A549 (cell line): ENCODE results near the gene MBNL1. TPM values are rescaled to one million over a fixed set of nuclear protein-coding genes. Genes with fewer than 3 reads are reported as not detected.

Experiments
- ATAC-seq, 2 experiments: fragments of 200-7000 bp in 1 of 2; fragments of >200 bp in 1 of 2; cut with Nextera tagmentation in 1 of 2; cut with Tn5 transposase in 1 of 2; 3 replicates each; pipeline versions ENCODE4 v1.8.0 to v1.9.1; 2018 to 2020; ENCODE audit warnings: mild to moderate bottlenecking in 1 of 2, moderate library complexity in 1 of 2
- CTCF ChIA-PET: fragments of 300-600 bp; sonication (Branson Sonifier 250); formaldehyde crosslinking; extraction: SDS; loops from one replicate; lab custom pipeline; 2021; ENCODE audit warnings: antibody characterized with exemption, inconsistent platforms; lab: Yijun Ruan, JAX
- POLR2A ChIA-PET: fragments of 350-600 bp; formaldehyde crosslinking; extraction: SDS; loops from one replicate; lab custom pipeline; 2021; ENCODE audit warnings: antibody characterized with exemption, inconsistent platforms; lab: Yijun Ruan, JAX
- DNase-seq, 2 experiments: peaks; one replicate each; pipeline versions ENCODE4 v3.0.0 to v3.0.0-alpha.2; 2011 to 2016; ENCODE audit warnings: low read depth in 1 of 2, low spot score in 1 of 2
- FAIRE-seq: peaks from 2 replicates; lab custom pipeline; 2011; peaks lifted over from hg19 to GRCh38; lab: Jason Lieb, UNC
- H3K27ac ChIP-seq, 2 experiments: fragments of >200 bp; sonication (Bioruptor Twin); formaldehyde crosslinking; 3 replicates each; pipeline ENCODE4 v1.5.1; 2016 to 2017
- H3K4me1 ChIP-seq: fragments of >200 bp; sonication (Bioruptor Twin); formaldehyde crosslinking; 3 replicates; pipeline ENCODE4 v1.6.1; 2016
- H3K4me2 ChIP-seq: fragments of >200 bp; sonication (Bioruptor Twin); formaldehyde crosslinking; 3 replicates; pipeline ENCODE4 v1.6.1; 2016
- H3K4me3 ChIP-seq: fragments of >200 bp; sonication (Bioruptor Twin); formaldehyde crosslinking; 3 replicates; pipeline ENCODE4 v1.5.1; 2016
- H3K9me3 ChIP-seq: fragments of >200 bp; sonication (Bioruptor Twin); formaldehyde crosslinking; 3 replicates; pipeline ENCODE4 v1.6.1; 2016
- CBX8 ChIP-seq: fragments of 200-600 bp; sonication (generic); IDR thresholded peaks from 2 replicates; pipeline ENCODE4 v1.6.1; 2016
- CEBPB ChIP-seq, 2 experiments: fragments of >200 bp in 1 of 2; sonication (Bioruptor Twin) in 1 of 2; formaldehyde crosslinking in 1 of 2; IDR thresholded peaks; 2 replicates each; pipeline ENCODE4 v1.6.1; 2012 to 2016
- CHD2 ChIP-seq: fragments of 150-350 bp; IDR thresholded peaks from 2 replicates; pipeline ENCODE4 v1.6.1; 2014; ENCODE audit warnings: low read length; ENCODE audit not compliant: partially characterized antibody
- CHD4 ChIP-seq: fragments of 200-600 bp; sonication (generic); IDR thresholded peaks from 2 replicates; pipeline ENCODE4 v1.6.1; 2016; ENCODE audit warnings: antibody characterized with exemption, mild to moderate bottlenecking, borderline replicate concordance
- CTCF ChIP-seq: fragments of >200 bp; sonication (Bioruptor Twin); formaldehyde crosslinking; IDR thresholded peaks from 3 replicates; pipeline ENCODE4 v1.5.1; 2016
- E2F6 ChIP-seq: IDR thresholded peaks from 2 replicates; pipeline ENCODE4 v1.6.1; 2012; ENCODE audit warnings: low read depth, borderline replicate concordance
- ELK1 ChIP-seq: fragments of 150-350 bp; IDR thresholded peaks from 2 replicates; pipeline ENCODE4 v1.6.1; 2014; ENCODE audit warnings: low read depth, mild to moderate bottlenecking, low read length
- EP300 ChIP-seq, 2 experiments: fragments of >200 bp; sonication (Bioruptor Twin); formaldehyde crosslinking; IDR thresholded peaks; 2 replicates in 1 of 2; 3 replicates in 1 of 2; pipeline ENCODE4 v1.6.1; 2016 to 2017
- ESRRA ChIP-seq: fragments of 150-350 bp; IDR thresholded peaks from 2 replicates; pipeline ENCODE4 v1.6.1; 2014; ENCODE audit warnings: mild to moderate bottlenecking, low read length, borderline replicate concordance
- FOSB ChIP-seq: fragments of 250-450 bp; sonication (Bioruptor Pico); IDR thresholded peaks from 2 replicates; pipeline ENCODE4 v1.5.0; 2020; ENCODE audit warnings: mild to moderate bottlenecking, moderate library complexity
- GATA3 ChIP-seq: IDR thresholded peaks from 2 replicates; pipeline ENCODE4 v1.6.1; 2012; ENCODE audit warnings: borderline replicate concordance
- HEYL ChIP-seq: fragments of 250-450 bp; sonication (Bioruptor Pico); IDR thresholded peaks from 2 replicates; pipeline ENCODE4 v1.8.0; 2021; ENCODE audit warnings: mild to moderate bottlenecking, moderate library complexity
- HOXA7 ChIP-seq: fragments of 250-450 bp; sonication (Bioruptor Pico); IDR thresholded peaks from 2 replicates; pipeline ENCODE4 v1.5.0; 2020; ENCODE audit warnings: mild to moderate bottlenecking, moderate library complexity
- HOXB13 ChIP-seq: fragments of 250-450 bp; sonication (Bioruptor Pico); IDR thresholded peaks from 2 replicates; pipeline ENCODE4 v1.5.0; 2020; ENCODE audit warnings: low read depth, mild to moderate bottlenecking, moderate library complexity
- JUN ChIP-seq, 2 experiments: fragments of >200 bp; sonication (Bioruptor Twin); formaldehyde crosslinking; IDR thresholded peaks; 2 replicates in 1 of 2; 3 replicates in 1 of 2; pipeline ENCODE4 v1.6.1; 2016 to 2017
- KDM5A ChIP-seq: fragments of 200-600 bp; sonication (generic); IDR thresholded peaks from 2 replicates; pipeline ENCODE4 v1.6.1; 2016; ENCODE audit warnings: antibody characterized with exemption, mild to moderate bottlenecking
- MAX ChIP-seq: IDR thresholded peaks from 2 replicates; pipeline ENCODE4 v1.6.1; 2012
- PBX3 ChIP-seq: IDR thresholded peaks from 2 replicates; pipeline ENCODE4 v1.6.1; 2012
- PHF8 ChIP-seq: fragments of 200-600 bp; sonication (generic); IDR thresholded peaks from 2 replicates; pipeline ENCODE4 v1.6.1; 2016; ENCODE audit warnings: low read depth, mild to moderate bottlenecking, antibody characterized with exemption, moderate library complexity, borderline replicate concordance
- RARB ChIP-seq: fragments of 250-450 bp; sonication (Bioruptor Pico); IDR thresholded peaks from 2 replicates; pipeline ENCODE4 v1.8.0; 2021; ENCODE audit warnings: mild to moderate bottlenecking, moderate library complexity
- SMC3 ChIP-seq: fragments of >200 bp; sonication (Bioruptor Twin); formaldehyde crosslinking; IDR thresholded peaks from 3 replicates; pipeline ENCODE4 v1.6.1; 2018; ENCODE audit warnings: inconsistent platforms
- SREBF2 ChIP-seq: fragments of 450-650 bp; IDR thresholded peaks from 2 replicates; pipeline ENCODE4 v1.6.1; 2014; ENCODE audit warnings: mild to moderate bottlenecking, moderate library complexity
- TFCP2L1 ChIP-seq: fragments of 250-450 bp; sonication (Bioruptor Pico); IDR thresholded peaks from 2 replicates; pipeline ENCODE4 v1.5.0; 2021; ENCODE audit warnings: mild to moderate bottlenecking
- ZSCAN20 ChIP-seq: fragments of 250-450 bp; sonication (Bioruptor Pico); IDR thresholded peaks from 2 replicates; pipeline ENCODE4 v1.8.0; 2022; ENCODE audit warnings: mild to moderate bottlenecking, moderate library complexity
- WGBS: methylation state at CpG from one replicate; pipeline ENCODE4 v1.1.6; 2017; ENCODE audit errors: missing lambda C conversion rate; 5-methylcytosine and 5-hydroxymethylcytosine counted together
- polyA plus RNA-seq, 4 experiments: library from polyadenylated mRNA; depleted of rRNA in 3 of 4; stranded (reverse); fragments of >200 nt; fragmentation: RNase III in 1 of 4; extraction: RNeasy Plus Mini Kit Qiagen cat#74134 plus additional on column Dnase treatment in 1 of 4; gene quantifications; 2 replicates in 3 of 4; 3 replicates in 1 of 4; pipeline ENCODE4 v1.2.3, GENCODE V29; 2011 to 2017

Gene MBNL1
- polyA plus RNA-seq, 2 of the 4 experiments (the other 2 are of a cell fraction), result 60.5 to 92.5 TPM

GRCh38 chr3:152279479-152279878, 10.8 kb downstream of the MBNL1 start:
- DNase-seq (no peak), ATAC-seq (peak in 1 of 2 experiments; percentile 27; a peak in 1 of 6 replicates), FAIRE-seq (no peak)
- peaks cover 91% of the 10 kb centered on the region for H3K4me1 ChIP-seq
- H3K4me3 ChIP-seq, result no peak overlapping the region
- CTCF ChIA-PET, result interaction anchor here (1.3 kb wide), 1 partner anchor 164 kb away, joined by 3 read pairs; no protein-coding TSS in a partner anchor
- H3K4me2 ChIP-seq, result 0 out of 3 replicates have a peak overlapping the region, but pooled peaks have one; percentile 2
- POLR2A ChIA-PET, result no interaction called here
- TF ChIP-seq HOXB13 (CRISPR knock-in tag) (no peak), ESRRA (no peak), TFCP2L1 (no peak), GATA3 (no peak), ELK1 (no peak), CEBPB (IDR thresholded peaks at IDR 0.05) (no peak), HEYL (CRISPR knock-in tag) (no peak), PHF8 (no peak)
- H3K9me3 ChIP-seq, result no peaks in the 10 kb centered on the region
- 94% methylated on average over 3 of the region's 3 CpGs for WGBS
- H3K27ac ChIP-seq, result no peak overlapping the region

GRCh38 chr3:152280539-152280938, 11.8 kb downstream of the MBNL1 start:
- Histone ChIP-seq H3K9me3 (no peaks in the 10 kb centered on the region), H3K4me2 (no peak overlapping the region), H3K27ac (no peak overlapping the region), H3K4me1 (peaks cover 83% of the 10 kb centered on the region)
- CTCF ChIA-PET, result interaction anchor here (0.9 kb wide), 1 partner anchor 8 kb away, joined by 4 read pairs; no protein-coding TSS in a partner anchor
- WGBS, result 78% methylated on average over 3 of the region's 3 CpGs
- no peak for FAIRE-seq
- POLR2A ChIA-PET, result interaction anchor here (1.5 kb wide), 1 partner anchor 12 kb away, joined by 5 read pairs; the partner anchor contains the start of gene MBNL1
- no peak for ATAC-seq
- no peak for TF ChIP-seq KDM5A
- no peak for TF ChIP-seq CHD4
- no peak for TF ChIP-seq SREBF2
- no peak for TF ChIP-seq CBX8
- TF ChIP-seq SMC3, result no peak
- no peak for TF ChIP-seq ELK1
- no peak for TF ChIP-seq HOXB13 (CRISPR knock-in tag)
- no peak for TF ChIP-seq HOXA7 (CRISPR knock-in tag)
- TF ChIP-seq MAX, result no peak
- TF ChIP-seq FOSB (CRISPR knock-in tag), result no peak
- no peak for TF ChIP-seq RARB (CRISPR knock-in tag)
- TF ChIP-seq CHD2, result no peak
- no peak for TF ChIP-seq PBX3
- TF ChIP-seq, all 56 proteins: peak for 0
- H3K4me3 ChIP-seq, result no peak overlapping the region
- DNase-seq, result no peak

- FAIRE-seq (no peak), ATAC-seq (no peak), DNase-seq (no peak)
- ChIA-PET CTCF (interaction anchor here (0.9 kb wide), 1 partner anchor 9 kb away, joined by 4 read pairs; no protein-coding TSS in a partner anchor), POLR2A (interaction anchor here (1.5 kb wide), 1 partner anchor 13 kb away, joined by 5 read pairs; the partner anchor contains the start of gene MBNL1)
- WGBS, result 89% methylated on average over 2 of the region's 2 CpGs
- peaks cover 78% of the 10 kb centered on the region for H3K4me1 ChIP-seq
- H3K9me3 ChIP-seq, result no peaks in the 10 kb centered on the region
- 0 out of 3 replicates have a peak overlapping the region, but pooled peaks have one; percentile 2 for H3K4me2 ChIP-seq
- no peak overlapping the region for H3K27ac ChIP-seq
- no peak overlapping the region for H3K4me3 ChIP-seq
- TF ChIP-seq EP300 (IDR thresholded peaks at IDR 0.05), result no peak
- no peak for TF ChIP-seq ZSCAN20
- TF ChIP-seq E2F6, result no peak
- TF ChIP-seq CTCF, result no peak
- TF ChIP-seq SMC3, result no peak
- TF ChIP-seq JUN (IDR thresholded peaks at IDR 0.05), result no peak
These were observed 12.5 kb downstream of the MBNL1 start for GRCh38 chr3:152281133-152281713.
